IMR-90 (cell line): ENCODE data around the gene RCCD1. TPM values are rescaled to one million over a fixed set of nuclear protein-coding genes. Genes with fewer than 3 reads are reported as not detected.

ENCODE experiments used
- ATAC-seq: fragments of 200-7000 bp; cut with Tn5 transposase; 2 replicates; pipeline ENCODE4 v1.9.1; 2020; ENCODE audit warnings: low read depth, mild to moderate bottlenecking, moderate library complexity
- BruUV-seq: library from RNA; stranded (reverse); fragments of 400-500 nt; replicated peaks from 2 replicates; lab custom pipeline; 2021; lab: Mats Ljungman, UMichigan
- CTCF ChIA-PET: fragments of 300-600 bp; formaldehyde crosslinking; extraction: SDS; loops from one replicate; lab custom pipeline; 2021; ENCODE audit warnings: antibody characterized with exemption; lab: Yijun Ruan, JAX
- POLR2A ChIA-PET: fragments of 300-600 bp; sonication (Branson Sonifier 250); formaldehyde crosslinking; loops from one replicate; lab custom pipeline; 2022; ENCODE audit warnings: antibody characterized with exemption; ENCODE audit not compliant: unreplicated experiment; lab: Charles Lee
- DNase-seq: peaks from one replicate; pipeline ENCODE4 v3.0.0; 2013
- H2AFZ ChIP-seq: replicated peaks from 2 replicates; pipeline ENCODE3; 2013; ENCODE audit warnings: low read length, mild to moderate bottlenecking; ENCODE audit not compliant: poor library complexity
- H2AK5ac ChIP-seq: 2 replicates; pipeline ENCODE4 v1.6.1; 2013; ENCODE audit warnings: low read depth, low read length, inconsistent platforms
- H2AK9ac ChIP-seq: replicated peaks from 2 replicates; pipeline ENCODE3; 2013; ENCODE audit warnings: mild to moderate bottlenecking, low read depth, low read length, moderate library complexity; ENCODE audit not compliant: poor library complexity
- H2BK120ac ChIP-seq: 2 replicates; pipeline ENCODE4 v1.6.1; 2013; ENCODE audit warnings: low read depth, low read length, inconsistent platforms
- H2BK15ac ChIP-seq: 3 replicates; pipeline ENCODE4 v1.6.1; 2013; ENCODE audit warnings: low read depth, low read length, inconsistent platforms
- H2BK20ac ChIP-seq: 2 replicates; pipeline ENCODE4 v1.6.1; 2013; ENCODE audit warnings: low read depth, mild to moderate bottlenecking, inconsistent platforms, low read length, moderate library complexity
- H2BK5ac ChIP-seq: 2 replicates; pipeline ENCODE4 v1.6.1; 2013; ENCODE audit warnings: mild to moderate bottlenecking, low read depth, low read length, inconsistent platforms; ENCODE audit not compliant: poor library complexity, severe bottlenecking
- H3K14ac ChIP-seq: replicated peaks from 2 replicates; pipeline ENCODE4 v1.6.1; 2013; ENCODE audit warnings: low read depth, low read length, inconsistent platforms
- H3K18ac ChIP-seq: 2 replicates; pipeline ENCODE4 v1.6.1; 2013; ENCODE audit warnings: low read depth, low read length, control low read depth
- H3K23ac ChIP-seq: 2 replicates; pipeline ENCODE4 v1.6.1; 2013; ENCODE audit warnings: low read depth, low read length, inconsistent platforms
- H3K27ac ChIP-seq: 2 replicates; pipeline ENCODE4 v1.5.1; 2013; ENCODE audit warnings: mild to moderate bottlenecking, control low read depth, low read length; ENCODE audit not compliant: insufficient read depth
- H3K27me3 ChIP-seq: 2 replicates; pipeline ENCODE4 v1.6.1; 2013; ENCODE audit warnings: low read length; ENCODE audit not compliant: control insufficient read depth, insufficient read depth
- H3K36me3 ChIP-seq: 2 replicates; pipeline ENCODE4 v1.6.1; 2013; ENCODE audit warnings: low read length, mixed read lengths; ENCODE audit not compliant: control insufficient read depth, insufficient read depth
- H3K4ac ChIP-seq: 2 replicates; pipeline ENCODE4 v1.6.1; 2013; ENCODE audit warnings: low read depth, low read length, inconsistent platforms
- H3K4me1 ChIP-seq: 2 replicates; pipeline ENCODE4 v1.6.1; 2013; ENCODE audit warnings: low read length, mixed read lengths; ENCODE audit not compliant: control insufficient read depth, insufficient read depth
- H3K4me2 ChIP-seq: 2 replicates; pipeline ENCODE4 v1.6.1; 2013; ENCODE audit warnings: low read depth, mild to moderate bottlenecking, control low read depth, low read length, moderate library complexity
- H3K4me3 ChIP-seq: 2 replicates; pipeline ENCODE4 v1.5.1; 2013; ENCODE audit warnings: low read depth, mild to moderate bottlenecking, control low read depth, low read length, moderate library complexity; ENCODE audit not compliant: insufficient read depth
- H3K56ac ChIP-seq: 2 replicates; pipeline ENCODE4 v1.6.1; 2013; ENCODE audit warnings: low read length, inconsistent platforms; ENCODE audit not compliant: insufficient read depth; ENCODE audit errors: extremely low read depth
- H3K79me1 ChIP-seq, 2 experiments: 2 replicates each; pipeline ENCODE4 v1.6.1; 2013; ENCODE audit warnings: low read length in 2 of 2, inconsistent platforms in 1 of 2, low read depth in 1 of 2
- H3K9ac ChIP-seq: 2 replicates; pipeline ENCODE4 v1.6.1; 2013; ENCODE audit warnings: low read depth, low read length, control low read depth
- H3K9me1 ChIP-seq: 2 replicates; pipeline ENCODE4 v1.6.1; 2013; ENCODE audit warnings: low read length, inconsistent platforms; ENCODE audit not compliant: insufficient read depth
- H3K9me3 ChIP-seq: 2 replicates; pipeline ENCODE4 v1.6.1; 2013; ENCODE audit warnings: low read length; ENCODE audit not compliant: control insufficient read depth, insufficient read depth
- H4K20me1 ChIP-seq: 2 replicates; pipeline ENCODE4 v1.6.1; 2013; ENCODE audit warnings: low read length, inconsistent platforms; ENCODE audit not compliant: insufficient read depth
- H4K5ac ChIP-seq: 2 replicates; pipeline ENCODE4 v1.6.1; 2013; ENCODE audit warnings: mild to moderate bottlenecking, low read depth, low read length, control low read depth
- H4K8ac ChIP-seq, 2 experiments: 2 replicates each; pipeline ENCODE4 v1.6.1; 2013; ENCODE audit warnings: low read depth in 2 of 2, low read length in 2 of 2, control low read depth in 1 of 2, inconsistent platforms in 1 of 2
- H4K91ac ChIP-seq: 2 replicates; pipeline ENCODE4 v1.6.1; 2013; ENCODE audit warnings: low read depth, low read length, inconsistent platforms; ENCODE audit not compliant: insufficient read depth
- BHLHE40 ChIP-seq: fragments of 150-350 bp; IDR thresholded peaks from 2 replicates; pipeline ENCODE4 v1.6.1; 2016; ENCODE audit warnings: mild to moderate bottlenecking, low read depth, low read length
- CEBPB ChIP-seq: IDR thresholded peaks from 2 replicates; pipeline ENCODE4 v1.6.1; 2012; ENCODE audit warnings: low read depth, low read length, improper control_type of control experiment
- CHD1 ChIP-seq: IDR thresholded peaks from 2 replicates; pipeline ENCODE4 v1.6.1; 2012; ENCODE audit warnings: low read depth, low read length, improper control_type of control experiment
- FOS ChIP-seq: fragments of 150-350 bp; IDR thresholded peaks from 2 replicates; pipeline ENCODE4 v1.6.1; 2016; ENCODE audit warnings: low read depth, low read length
- MAFK ChIP-seq: IDR thresholded peaks from 2 replicates; pipeline ENCODE4 v1.6.1; 2012; ENCODE audit warnings: low read depth, low read length, improper control_type of control experiment
- MAZ ChIP-seq: IDR thresholded peaks from 2 replicates; pipeline ENCODE4 v1.6.1; 2012; ENCODE audit warnings: low read depth, mild to moderate bottlenecking, low read length, improper control_type of control experiment, moderate library complexity, borderline replicate concordance
- MXI1 ChIP-seq: IDR thresholded peaks from 2 replicates; pipeline ENCODE4 v1.6.1; 2012; ENCODE audit warnings: low read depth, mild to moderate bottlenecking, low read length, moderate library complexity, borderline replicate concordance
- NFE2L2 ChIP-seq: fragments of 150-350 bp; IDR thresholded peaks from 2 replicates; pipeline ENCODE4 v1.6.1; 2016; ENCODE audit warnings: low read depth, mild to moderate bottlenecking, low read length
- POLR2A ChIP-seq: IDR thresholded peaks from 2 replicates; pipeline ENCODE4 v1.6.1; 2012; ENCODE audit warnings: mild to moderate bottlenecking, low read depth, low read length
- RAD21 ChIP-seq: IDR thresholded peaks from 2 replicates; pipeline ENCODE4 v1.6.1; 2012; ENCODE audit warnings: low read length, improper control_type of control experiment
- RCOR1 ChIP-seq: IDR thresholded peaks from 2 replicates; pipeline ENCODE4 v1.6.1; 2012; ENCODE audit warnings: mild to moderate bottlenecking, low read length, improper control_type of control experiment; ENCODE audit not compliant: insufficient replicate concordance
- RFX5 ChIP-seq: IDR thresholded peaks from 2 replicates; pipeline ENCODE4 v1.8.0; 2012; ENCODE audit warnings: low read depth, mild to moderate bottlenecking, low read length, moderate library complexity
- SMC3 ChIP-seq: fragments of 150-350 bp; IDR thresholded peaks from 2 replicates; pipeline ENCODE4 v1.6.1; 2016; ENCODE audit warnings: low read depth, mild to moderate bottlenecking, antibody characterized with exemption, low read length, moderate library complexity
- WGBS, 2 experiments: methylation state at CpG; one replicate each; pipeline versions ENCODE4 v1.1.5 to v1.1.7; 2013; ENCODE audit warnings: missing lambda C conversion rate in 2 of 2; ENCODE audit not compliant: insufficient read length in 1 of 2; ENCODE audit errors: extremely low coverage in 2 of 2; 5-methylcytosine and 5-hydroxymethylcytosine counted together
- dilution Hi-C: fragments of 300-500 bp; cut with HindIII; formaldehyde crosslinking; loops from one replicate; pipeline ENCODE4 v1.14.3; 2018; ENCODE audit warnings: low sequenced_read_pairs; ENCODE audit not compliant: unreplicated experiment
- in situ Hi-C: fragments of 300-500 bp; cut with MboI; formaldehyde crosslinking; loops from 3 replicates; pipeline ENCODE4 v1.14.3; 2019; ENCODE audit warnings: low sequenced_read_pairs, inconsistent platforms, mixed read lengths
- intact Hi-C: fragments of 100-400 bp; cut with micrococcal nuclease; formaldehyde crosslinking; loops from 2 replicates; pipeline ENCODE4 v1.10.0; 2022
- polyA plus RNA-seq, 3 experiments: library from polyadenylated mRNA; depleted of rRNA; stranded (reverse); fragments of >200 nt; gene quantifications; 2 replicates each; pipeline ENCODE4 v1.2.3, GENCODE V29; 2012; ENCODE audit warnings: low replicate concordance in 1 of 3
- total RNA-seq: library from RNA; depleted of rRNA; stranded (reverse); fragments of >200 nt; gene quantifications from 2 replicates; pipeline ENCODE4 v1.2.3, GENCODE V29; 2012
- TF ChIP-seq, protein P1 (sequence below): conservative IDR thresholded peaks from 2 replicates; pipeline ENCODE4 v1.5.1; 2012; ENCODE audit warnings: mild to moderate bottlenecking, low read depth, low read length, improper control_type of control experiment
- TF ChIP-seq, protein P2 (sequence below): fragments of 150-350 bp; IDR thresholded peaks from 2 replicates; pipeline ENCODE4 v1.6.1; 2017; ENCODE audit warnings: mild to moderate bottlenecking, antibody characterized with exemption, low read length, low read depth
- TF ChIP-seq, protein P3 (sequence below): fragments of 150-350 bp; IDR thresholded peaks from 2 replicates; pipeline ENCODE4 v1.6.1; 2016; ENCODE audit warnings: low read depth, mild to moderate bottlenecking, low read length, moderate library complexity, borderline replicate concordance

RCCD1 gene
- total and polyA plus RNA-seq, 2 of the 4 experiments (the other 2 are of a cell fraction), result 3.9 to 9.9 TPM

DNA sequence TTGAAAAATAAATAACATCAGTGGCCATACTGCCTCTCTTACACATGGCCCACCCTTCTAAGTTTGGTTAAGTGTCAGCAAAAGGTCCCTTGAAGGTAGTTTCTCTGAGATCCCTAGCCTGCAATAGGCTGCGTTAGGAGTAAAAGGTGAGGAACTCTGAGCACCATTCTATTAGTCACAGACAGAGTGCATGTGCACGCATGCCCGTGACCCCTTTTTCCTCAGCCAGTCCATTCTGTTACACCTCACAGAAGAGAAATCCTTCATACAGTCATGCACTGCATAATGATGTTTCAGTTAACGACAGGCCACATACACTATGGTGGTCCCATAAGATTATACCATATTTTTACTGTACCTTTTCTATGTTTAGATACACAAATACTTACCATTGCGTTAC is 12.5 kb downstream of the RCCD1 start:
- no peak overlapping the region for H3K9ac ChIP-seq
- WGBS, 2 experiments, result 100% methylated on average over 2 of the region's 5 CpGs; no CpG with 5 or more reads in 1 of the 2 experiments
- no peaks in the 10 kb centered on the region for H3K9me3 ChIP-seq
- no peak overlapping the region for H2AK5ac ChIP-seq
- no peak overlapping the region for H4K5ac ChIP-seq
- no peak overlapping the region for H2BK120ac ChIP-seq
- no peak overlapping the region for H4K8ac ChIP-seq
- H3K4me2 ChIP-seq, result no peak overlapping the region
- H3K56ac ChIP-seq, result no peak overlapping the region
- no peak overlapping the region for H3K4ac ChIP-seq
- in situ Hi-C loops, result no loop called here
- CTCF ChIA-PET, result interaction anchor here (1.5 to 2.0 kb wide), 2 partner anchors 10 to 11 kb away, joined by 5 to 7 read pairs; no protein-coding TSS in a partner anchor
- intact Hi-C loops, result no loop called here
- no peaks in the 10 kb centered on the region for H3K27me3 ChIP-seq
- H3K36me3 ChIP-seq, result peaks cover 26% of the 10 kb centered on the region
- no peak for TF ChIP-seq CEBPB
- no peak for TF ChIP-seq NFE2L2
- no peak for TF ChIP-seq RAD21
- TF ChIP-seq CHD1, result no peak
- TF ChIP-seq BHLHE40, result no peak
- no peak for TF ChIP-seq RFX5
- no peak for TF ChIP-seq FOS
- no peak for TF ChIP-seq MAFK
- TF ChIP-seq, protein P1, sequence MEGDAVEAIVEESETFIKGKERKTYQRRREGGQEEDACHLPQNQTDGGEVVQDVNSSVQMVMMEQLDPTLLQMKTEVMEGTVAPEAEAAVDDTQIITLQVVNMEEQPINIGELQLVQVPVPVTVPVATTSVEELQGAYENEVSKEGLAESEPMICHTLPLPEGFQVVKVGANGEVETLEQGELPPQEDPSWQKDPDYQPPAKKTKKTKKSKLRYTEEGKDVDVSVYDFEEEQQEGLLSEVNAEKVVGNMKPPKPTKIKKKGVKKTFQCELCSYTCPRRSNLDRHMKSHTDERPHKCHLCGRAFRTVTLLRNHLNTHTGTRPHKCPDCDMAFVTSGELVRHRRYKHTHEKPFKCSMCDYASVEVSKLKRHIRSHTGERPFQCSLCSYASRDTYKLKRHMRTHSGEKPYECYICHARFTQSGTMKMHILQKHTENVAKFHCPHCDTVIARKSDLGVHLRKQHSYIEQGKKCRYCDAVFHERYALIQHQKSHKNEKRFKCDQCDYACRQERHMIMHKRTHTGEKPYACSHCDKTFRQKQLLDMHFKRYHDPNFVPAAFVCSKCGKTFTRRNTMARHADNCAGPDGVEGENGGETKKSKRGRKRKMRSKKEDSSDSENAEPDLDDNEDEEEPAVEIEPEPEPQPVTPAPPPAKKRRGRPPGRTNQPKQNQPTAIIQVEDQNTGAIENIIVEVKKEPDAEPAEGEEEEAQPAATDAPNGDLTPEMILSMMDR, result no peak
- no peak for TF ChIP-seq MAZ
- TF ChIP-seq SMC3, result no peak
- TF ChIP-seq, protein P2, sequence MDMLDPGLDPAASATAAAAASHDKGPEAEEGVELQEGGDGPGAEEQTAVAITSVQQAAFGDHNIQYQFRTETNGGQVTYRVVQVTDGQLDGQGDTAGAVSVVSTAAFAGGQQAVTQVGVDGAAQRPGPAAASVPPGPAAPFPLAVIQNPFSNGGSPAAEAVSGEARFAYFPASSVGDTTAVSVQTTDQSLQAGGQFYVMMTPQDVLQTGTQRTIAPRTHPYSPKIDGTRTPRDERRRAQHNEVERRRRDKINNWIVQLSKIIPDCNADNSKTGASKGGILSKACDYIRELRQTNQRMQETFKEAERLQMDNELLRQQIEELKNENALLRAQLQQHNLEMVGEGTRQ, result no peak
- TF ChIP-seq POLR2A, result no peak
- TF ChIP-seq, protein P3, sequence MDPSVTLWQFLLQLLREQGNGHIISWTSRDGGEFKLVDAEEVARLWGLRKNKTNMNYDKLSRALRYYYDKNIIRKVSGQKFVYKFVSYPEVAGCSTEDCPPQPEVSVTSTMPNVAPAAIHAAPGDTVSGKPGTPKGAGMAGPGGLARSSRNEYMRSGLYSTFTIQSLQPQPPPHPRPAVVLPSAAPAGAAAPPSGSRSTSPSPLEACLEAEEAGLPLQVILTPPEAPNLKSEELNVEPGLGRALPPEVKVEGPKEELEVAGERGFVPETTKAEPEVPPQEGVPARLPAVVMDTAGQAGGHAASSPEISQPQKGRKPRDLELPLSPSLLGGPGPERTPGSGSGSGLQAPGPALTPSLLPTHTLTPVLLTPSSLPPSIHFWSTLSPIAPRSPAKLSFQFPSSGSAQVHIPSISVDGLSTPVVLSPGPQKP, result no peak
- TF ChIP-seq RCOR1, result no peak
- no peak for TF ChIP-seq MXI1
- H3K18ac ChIP-seq, result no peak overlapping the region
- no peak overlapping the region for H2AK9ac ChIP-seq
- H3K14ac ChIP-seq, result no peak overlapping the region
- BruUV-seq, result no TSS peak
- no peak for DNase-seq
- dilution Hi-C loops, result no loop called here
- H2BK15ac ChIP-seq, result no peak overlapping the region
- H2BK5ac ChIP-seq, result no peak overlapping the region
- peaks cover 11 to 28% of the 10 kb centered on the region in 2 experiments for H3K79me1 ChIP-seq
- H3K4me3 ChIP-seq, result no peak overlapping the region
- H3K23ac ChIP-seq, result no peak overlapping the region
- POLR2A ChIA-PET, result no interaction called here
- no peak overlapping the region for H2BK20ac ChIP-seq
- H3K4me1 ChIP-seq, result no peaks in the 10 kb centered on the region
- no peak overlapping the region for H4K91ac ChIP-seq
- no peak overlapping the region for H2AFZ ChIP-seq
- H3K27ac ChIP-seq, result no peak overlapping the region
- H4K20me1 ChIP-seq, result no peaks in the 10 kb centered on the region
- ATAC-seq, result no peak
- 0 out of 2 replicates have a peak, but pooled peaks cover 5% of the 10 kb centered on the region for H3K9me1 ChIP-seq
